Heart right ventricle (tissue), 16 donors: ENCODE measurements around the gene SMCO3. TPM values are rescaled to one million over a fixed set of nuclear protein-coding genes. Genes with fewer than 3 reads are reported as not detected.

Experiments
- ATAC-seq, 8 donors: fragments of 200-7000 bp; cut with Tn5 transposase; one replicate each; pipeline ENCODE4 v1.9.1; 2020; ENCODE audit warnings: mild to moderate bottlenecking in 8 of 8, moderate library complexity in 8 of 8, moderate number of reproducible peaks in 1 of 8
- DNase-seq, 2 donors: peaks; one replicate each; pipeline ENCODE4 v3.0.0-alpha.2; 2020
- H3K27ac ChIP-seq, 10 donors: fragments of 200-600 bp; sonication (generic) in 2 of 10; one replicate each; pipeline versions ENCODE4 v1.5.0 to v1.8.0; 2020 to 2022; ENCODE audit warnings: mild to moderate bottlenecking in 3 of 10
- H3K27me3 ChIP-seq, 7 donors: fragments of 200-600 bp; one replicate each; pipeline ENCODE4 v1.8.0; 2021 to 2022; ENCODE audit warnings: mild to moderate bottlenecking in 2 of 7
- H3K36me3 ChIP-seq, 9 donors: fragments of 200-600 bp; sonication (generic) in 1 of 9; one replicate each; pipeline versions ENCODE4 v1.5.0 to v1.8.0; 2020 to 2022; ENCODE audit warnings: mild to moderate bottlenecking in 2 of 9
- H3K4me1 ChIP-seq, 9 donors: fragments of 200-600 bp; sonication (generic) in 1 of 9; one replicate each; pipeline versions ENCODE4 v1.5.0 to v1.8.0; 2020 to 2022; ENCODE audit warnings: mild to moderate bottlenecking in 4 of 9
- H3K4me3 ChIP-seq, 10 donors: fragments of 200-600 bp; sonication (generic) in 2 of 10; one replicate each; pipeline versions ENCODE4 v1.5.0 to v1.8.0; 2020 to 2022; ENCODE audit warnings: mild to moderate bottlenecking in 7 of 10, moderate library complexity in 2 of 10
- H3K9me3 ChIP-seq, 11 donors: fragments of 200-600 bp in 10 of 11; sonication (generic) in 2 of 11; one replicate each; pipeline versions ENCODE4 v1.5.0 to v1.8.0; 2013 to 2022; ENCODE audit warnings: mild to moderate bottlenecking in 2 of 11, control low read depth in 1 of 11, moderate library complexity in 1 of 11
- CTCF ChIP-seq, 9 donors: fragments of 200-600 bp; sonication (generic) in 2 of 9; IDR thresholded peaks; one replicate each; pipeline versions ENCODE4 v1.5.0 to v1.8.0; 2021 to 2022; ENCODE audit warnings: antibody characterized with exemption in 9 of 9, mild to moderate bottlenecking in 5 of 9, moderate library complexity in 1 of 9
- whole genome bisulfite sequencing, 2 donors: extraction: QIAGEN DNeasy Blood & Tissue Kit; methylation state at CpG; one replicate each; pipeline ENCODE4 v1.1.7; 2013; ENCODE audit warnings: inconsistent platforms in 1 of 2; 5-methylcytosine and 5-hydroxymethylcytosine counted together
- intact Hi-C, 10 donors: fragments of 100-400 bp; cut with DNase I; formaldehyde crosslinking; loops; one replicate each; pipeline versions ENCODE4 v1.11.1 to v1.14.2; 2022
- polyA plus RNA-seq, 2 donors: library from polyadenylated mRNA; stranded (reverse); fragments of 200-250 nt; gene quantifications; one replicate each; pipeline ENCODE4 v1.2.3, GENCODE V29; 2013
- total RNA-seq, 10 donors: library from RNA; stranded (reverse); fragmentation: NEBNext Ultra II Directional in 3 of 10; extraction: Animal tissue kit (Norgen Biotek cat#: 25700) in 3 of 10; gene quantifications; one replicate each; pipeline versions ENCODE4 v1.2.1 to v1.2.4, GENCODE V29; 2021 to 2023
- donor health status: Arrhythmogenic right ventricular cardiomyopathy.
- donor health status: ischemic (EF 13 %, LVEDD 7.1; RV severe dilation, severe dysfunction).
- donor health status: healthy with polysubstance abuse.
- donor health status: DM: no; HTN: yes; CAD: no.
- donor health status: DM: no; HTN: no; CAD: no.
- donor health status: ischemic (EF 25% LVEDD 6.9; RV normal size, moderate dysfunction).
- donor health status: ischemic (EF 25% LVEDD 5.7; RV mildly dilated, moderate dysfunction).
- donor health status: healthy.
- donor health status: DM: yes; HTN: yes; CAD: no.
- donor health status: Ischemic cardiomyopathy.
- donor health status: ischemic (EF 35%, LVEDD 5.7; RV mildly dilated, moderate dysfunction).
- donor health status: nonischemic (EF 11% LVEDD 7.7; RV severe dilation, severe dysfunction).
- donor health status: DM: yes; HTN: yes; CAD: no.
- donor health status: PGD.
- donor health status: ischemic (EF 29% LVEDD 5.4; RV normal size, mild dysfunction).
- donor health status: nonischemic (EF 23%, LVEDD 6.1; RV moderate dilation, normal function).

The SMCO3 gene
- total and polyA plus RNA-seq, 12 donors, result 0.10 to 1.3 (median 0.12) TPM; not detected in 5

DNA sequence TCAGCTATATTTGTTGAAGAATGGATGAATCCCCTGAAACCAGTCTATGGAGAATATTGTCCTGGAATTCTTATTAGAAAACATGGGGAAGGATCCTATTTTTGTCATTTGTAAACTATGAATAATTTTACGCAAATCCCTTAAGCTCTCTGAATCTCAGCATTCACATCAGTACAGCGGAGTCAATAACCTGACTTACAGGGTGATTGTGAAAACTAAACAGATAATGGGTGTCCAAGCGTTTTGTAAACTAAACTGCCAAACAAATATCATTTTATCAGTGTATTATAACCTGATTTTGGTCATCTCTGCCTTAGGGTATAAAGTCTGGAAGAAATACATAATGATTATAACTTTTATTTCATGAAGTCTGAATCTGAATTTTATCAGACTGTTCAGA, 19.4 kb upstream of the SMCO3 start:
- intact Hi-C loops, result no loop called here
- Histone ChIP-seq H3K36me3 (no peaks in the 10 kb centered on the region), H3K9me3 (no peaks in the 10 kb centered on the region), H3K4me1 (peaks cover 0 to 38% (median 22%) of the 10 kb centered on the region in 9 donors), H3K27ac (no peak overlapping the region), H3K27me3 (no peaks in the 10 kb centered on the region), H3K4me3 (no peak overlapping the region)
- no peak for TF ChIP-seq CTCF (IDR thresholded peaks at IDR 0.05)
- DNase-seq (no peak), ATAC-seq (no peak)
- WGBS, 2 donors, result 89% methylated on average over 3 of the region's 3 CpGs

DNA sequence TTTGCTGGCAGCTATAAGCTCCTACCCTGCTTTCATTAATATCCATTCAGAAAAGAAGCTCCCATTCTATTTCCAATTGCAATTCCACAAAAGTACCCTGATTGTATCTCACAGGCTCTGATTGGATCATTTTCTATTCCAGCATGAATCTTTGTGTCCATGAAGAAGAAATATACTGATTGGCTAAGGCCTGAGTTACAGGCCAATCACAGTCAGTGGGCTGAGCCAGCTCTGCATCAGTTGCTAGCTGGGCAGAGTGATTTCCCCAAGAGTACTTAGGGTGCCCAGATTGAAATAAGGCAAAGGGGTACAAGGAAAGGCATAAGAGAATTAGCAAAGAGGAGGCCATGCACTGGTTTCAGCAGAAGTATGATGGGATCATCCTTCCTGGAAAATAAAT, 14.9 kb upstream of the SMCO3 start:
- H3K4me3 ChIP-seq, result no peak overlapping the region
- DNase-seq, result no peak
- TF ChIP-seq CTCF (IDR thresholded peaks at IDR 0.05), result no peak
- peaks cover 0 to 16% (median 3%) of the 10 kb centered on the region in 9 donors for H3K4me1 ChIP-seq
- no peaks in the 10 kb centered on the region for H3K9me3 ChIP-seq
- H3K36me3 ChIP-seq, result no peaks in the 10 kb centered on the region
- ATAC-seq, result no peak
- intact Hi-C loops, result no loop called here
- no peak overlapping the region for H3K27ac ChIP-seq
- no peaks in the 10 kb centered on the region for H3K27me3 ChIP-seq

DNA sequence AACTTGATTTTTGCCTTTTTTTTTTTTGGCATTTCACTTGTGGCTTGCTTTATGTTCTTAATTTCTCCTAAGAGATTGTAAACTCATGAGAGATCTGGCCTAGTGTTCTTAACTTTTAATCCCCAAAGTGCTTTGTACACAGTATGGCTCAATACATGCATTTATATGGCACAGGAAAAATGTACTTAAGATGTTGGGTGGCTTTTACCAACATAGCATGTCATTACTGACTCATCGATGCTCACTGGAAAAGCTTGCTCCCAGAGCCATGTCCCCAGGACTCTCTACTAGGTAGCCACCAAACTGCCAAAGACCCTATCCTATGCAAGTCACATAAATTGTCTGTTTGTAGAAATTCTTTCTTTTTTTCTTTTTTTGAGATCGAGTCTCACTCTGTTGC, 13.1 kb upstream of the SMCO3 start:
- H3K36me3 ChIP-seq, result no peaks in the 10 kb centered on the region
- H3K9me3 ChIP-seq, result no peaks in the 10 kb centered on the region
- no peak for ATAC-seq
- intact Hi-C loops, result no loop called here
- peaks cover 0 to 13% (median 0%) of the 10 kb centered on the region in 9 donors for H3K4me1 ChIP-seq
- no peak overlapping the region for H3K4me3 ChIP-seq
- H3K27ac ChIP-seq, result peak overlapping the region in 5 of 10 donors; percentile 24 to 62 (median 38)
- DNase-seq, result no peak
- WGBS, 2 donors, result 92 to 96% methylated on average over 2 of the region's 2 CpGs
- no peaks in the 10 kb centered on the region for H3K27me3 ChIP-seq
- no peak for TF ChIP-seq CTCF (IDR thresholded peaks at IDR 0.05)

DNA sequence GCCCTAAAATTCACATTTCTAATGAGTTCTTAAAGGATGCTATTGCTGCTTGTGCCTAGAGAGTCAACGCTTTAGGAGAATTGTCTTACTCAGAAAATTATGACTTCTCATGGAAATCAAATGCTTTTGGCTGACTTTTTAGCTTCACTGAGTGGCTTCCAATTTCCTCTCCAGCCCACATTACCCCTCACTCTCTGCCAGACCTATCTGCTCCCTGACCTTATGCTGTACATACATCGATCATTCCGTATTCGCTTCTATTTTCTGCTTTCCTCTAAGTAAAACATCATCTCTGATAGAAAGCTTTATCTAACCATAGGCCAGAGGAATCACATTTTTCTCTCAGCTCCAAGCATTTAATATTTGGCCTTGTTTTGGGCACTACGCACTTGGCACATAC, 12.5 kb upstream of the SMCO3 start:
- DNase-seq (no peak), ATAC-seq (no peak)
- Histone ChIP-seq H3K4me3 (no peak overlapping the region), H3K9me3 (no peaks in the 10 kb centered on the region), H3K4me1 (peaks cover 0 to 13% (median 0%) of the 10 kb centered on the region in 9 donors), H3K27me3 (no peaks in the 10 kb centered on the region), H3K27ac (peak overlapping the region in 7 of 10 donors; percentile 19 to 62 (median 36)), H3K36me3 (no peaks in the 10 kb centered on the region)
- TF ChIP-seq CTCF (IDR thresholded peaks at IDR 0.05), result no peak
- WGBS, 2 donors, result 72 to 81% methylated on average over 5 of the region's 5 CpGs
- intact Hi-C loops, result no loop called here

DNA sequence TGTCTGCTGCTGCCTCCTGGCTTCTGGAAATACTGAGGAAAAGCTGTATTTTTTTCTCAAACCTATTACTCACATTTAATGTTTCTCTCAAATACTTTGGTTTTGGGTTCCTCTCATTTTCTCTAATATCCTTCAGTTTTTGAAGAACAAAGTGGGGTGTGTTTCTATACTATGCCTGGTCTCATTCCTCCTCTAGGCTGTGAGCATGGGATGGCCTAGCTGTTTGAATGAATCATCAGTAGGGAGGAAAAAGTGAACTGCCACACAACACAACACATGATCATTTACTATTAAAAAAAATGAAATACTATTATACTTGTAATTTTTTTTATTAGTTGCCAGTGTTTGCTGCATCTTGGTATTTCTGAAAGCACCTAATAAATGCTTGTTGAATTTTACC, 11.3 kb upstream of the SMCO3 start:
- DNase-seq, result no peak
- ATAC-seq, result no peak
- intact Hi-C loops, result no loop called here
- no peaks in the 10 kb centered on the region for H3K9me3 ChIP-seq
- no peak overlapping the region for H3K4me3 ChIP-seq
- peaks cover 0 to 13% (median 0%) of the 10 kb centered on the region in 9 donors for H3K4me1 ChIP-seq
- TF ChIP-seq CTCF (IDR thresholded peaks at IDR 0.05), result no peak
- H3K27ac ChIP-seq, result no peak overlapping the region
- no peaks in the 10 kb centered on the region for H3K36me3 ChIP-seq
- H3K27me3 ChIP-seq, result no peaks in the 10 kb centered on the region
